NCI-H1105 (cell line): ENCODE data around the gene FBXO40.

Experiments used
- DNase-seq: peaks from one replicate; lab custom pipeline; 2025; lab: John Stamatoyannopoulos, UW

Gene FBXO40

DNA sequence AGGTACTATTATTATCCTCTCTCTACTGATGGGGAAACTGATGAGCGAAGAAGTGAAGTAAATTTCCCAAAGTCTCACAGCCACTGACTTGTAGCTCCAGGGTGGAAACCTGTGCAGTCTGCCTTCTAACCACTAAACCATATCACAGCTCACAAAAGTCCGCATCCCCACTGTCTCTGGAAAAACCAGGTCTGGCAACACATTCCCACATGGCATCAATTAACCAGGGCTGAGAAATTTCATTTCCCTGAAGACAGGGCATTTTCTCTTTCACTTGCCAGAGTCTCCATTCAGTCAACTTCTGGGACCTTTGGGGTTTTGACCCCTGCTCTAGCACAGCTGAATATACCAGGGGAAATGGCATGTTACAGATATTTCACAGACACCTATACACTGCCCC, 26.5 kb downstream of the FBXO40 start:
- no peak for DNase-seq

DNA sequence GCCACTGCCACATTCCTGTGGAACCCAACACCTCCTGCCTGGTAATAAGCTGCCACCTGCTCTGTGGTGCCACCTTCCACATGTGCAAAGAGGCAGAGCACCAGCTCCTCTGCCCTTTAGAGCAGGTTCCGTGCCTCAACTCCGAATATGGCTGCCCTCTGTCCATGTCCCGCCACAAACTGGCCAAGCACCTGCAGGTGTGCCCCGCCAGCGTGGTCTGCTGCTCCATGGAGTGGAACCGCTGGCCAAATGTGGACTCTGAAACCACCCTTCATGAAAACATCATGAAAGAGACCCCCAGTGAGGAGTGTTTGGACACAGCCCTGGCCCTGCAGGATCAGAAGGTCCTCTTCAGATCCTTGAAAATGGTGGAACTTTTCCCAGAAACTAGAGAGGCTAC, 28.3 kb downstream of the FBXO40 start:
- DNase-seq = no peak

DNA sequence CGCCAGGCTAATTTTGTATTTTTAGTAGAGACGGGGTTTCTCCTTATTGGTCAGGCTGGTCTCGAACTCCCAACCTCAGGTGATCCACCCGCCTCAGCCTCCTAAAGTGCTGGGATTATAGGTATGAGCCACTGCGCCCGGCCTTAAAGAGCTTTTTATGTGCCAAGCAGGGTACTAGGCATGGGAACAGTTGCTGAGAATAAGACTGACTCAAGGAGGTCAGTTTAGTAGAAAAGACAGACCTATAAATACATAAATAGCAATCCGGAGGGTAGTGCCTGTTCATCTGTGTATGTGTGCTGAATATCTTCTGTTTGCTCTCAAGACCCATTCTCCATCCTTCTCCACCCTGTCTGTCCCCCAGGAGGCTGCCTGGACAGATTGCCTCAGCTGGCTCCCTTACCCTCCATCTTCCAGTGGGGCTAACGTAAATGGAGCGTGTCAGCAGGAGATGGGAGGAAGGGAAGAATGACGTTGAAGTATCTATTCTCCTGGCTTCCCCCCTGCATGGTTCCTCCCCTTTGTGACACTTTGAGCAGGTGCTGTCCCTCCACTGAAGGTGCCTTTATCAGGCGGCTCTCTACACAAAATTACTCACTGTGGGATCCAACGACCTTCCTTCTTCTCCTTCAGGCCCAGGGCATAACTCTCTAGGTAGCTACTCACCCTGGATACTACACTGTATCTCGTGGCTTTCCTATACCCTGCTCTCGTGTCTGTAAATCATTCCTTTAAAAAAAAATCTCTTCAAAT, 31.1 kb downstream of the FBXO40 start:
- no peak for DNase-seq

DNA sequence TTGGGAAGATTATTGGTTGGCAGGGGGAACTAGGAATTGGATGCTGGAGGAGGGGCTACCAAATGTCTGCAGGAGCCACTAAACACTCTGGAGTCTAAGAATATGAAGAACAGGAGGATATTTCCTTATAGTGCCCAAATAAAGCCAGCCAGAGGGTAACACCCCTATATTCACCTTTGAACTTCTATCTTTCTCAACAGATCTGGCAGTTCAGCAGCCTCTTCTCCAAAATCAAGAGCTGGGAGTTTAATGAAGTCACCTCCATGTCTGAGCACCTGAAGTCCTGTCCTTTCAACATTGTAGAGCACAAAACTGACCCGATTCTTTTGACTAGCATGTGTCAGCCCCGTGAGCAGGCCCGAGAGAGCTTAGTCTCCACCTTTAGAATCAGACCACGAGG, 33.3 kb downstream of the FBXO40 start:
- DNase-seq = no peak

DNA sequence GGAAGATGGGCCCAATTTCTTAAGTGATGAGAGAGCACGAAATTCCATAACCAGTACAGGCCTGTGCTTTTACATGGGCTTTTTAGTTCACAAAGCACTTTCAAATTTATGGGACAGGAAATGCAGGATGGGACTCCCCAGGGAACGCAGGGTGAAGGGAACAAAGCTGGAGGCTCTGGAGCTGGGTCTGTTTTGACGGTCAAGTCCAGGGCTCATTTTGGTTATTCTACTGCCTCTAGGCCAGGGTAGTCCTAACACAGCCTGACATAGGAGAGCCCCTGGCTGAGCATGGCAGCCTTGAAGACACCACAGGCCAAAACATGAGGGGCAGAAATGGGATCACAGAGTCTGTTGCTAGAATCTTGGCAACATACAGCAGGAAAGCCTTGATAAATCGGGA, 34.0 kb downstream of the FBXO40 start:
- DNase-seq = no peak

DNA sequence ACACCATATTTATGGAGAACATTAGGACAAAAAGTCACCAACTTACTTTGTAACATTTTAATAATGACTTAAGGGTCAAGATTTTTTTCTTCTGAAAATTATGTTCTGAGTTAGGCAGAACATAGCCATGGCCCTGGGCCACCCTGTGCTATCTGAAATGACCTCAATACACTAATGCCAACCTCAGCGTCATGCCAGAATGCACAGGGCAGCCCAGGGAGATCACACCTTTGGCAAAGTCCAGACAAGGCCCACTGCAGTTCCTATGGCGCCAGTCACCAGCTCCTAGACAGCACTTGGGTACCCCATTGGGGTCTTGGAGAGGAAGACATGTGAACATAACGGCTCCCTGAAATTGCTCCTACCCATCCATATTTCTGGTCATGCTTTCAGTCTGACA, 34.4 kb downstream of the FBXO40 start:
- no peak for DNase-seq

DNA sequence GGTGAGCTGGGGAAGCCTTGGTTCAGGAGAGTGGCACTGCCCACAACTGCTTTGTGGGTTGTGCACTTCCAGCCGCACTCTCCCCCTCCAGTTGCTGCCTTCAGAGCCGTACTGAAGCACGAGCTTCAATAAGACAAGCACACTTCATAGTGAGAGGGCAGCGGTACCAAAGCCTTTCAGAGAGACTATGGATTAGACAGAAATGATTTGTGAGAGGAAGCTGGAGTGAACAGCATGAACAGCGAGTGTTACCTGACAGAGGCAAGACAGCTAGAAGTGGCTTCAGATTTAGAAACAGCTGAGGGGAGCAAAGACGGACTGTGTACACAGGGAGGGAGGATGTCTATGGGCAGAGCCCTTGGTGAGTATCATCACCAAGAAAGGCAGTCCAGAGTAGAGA, 36.4 kb downstream of the FBXO40 start:
- DNase-seq = no peak

DNA sequence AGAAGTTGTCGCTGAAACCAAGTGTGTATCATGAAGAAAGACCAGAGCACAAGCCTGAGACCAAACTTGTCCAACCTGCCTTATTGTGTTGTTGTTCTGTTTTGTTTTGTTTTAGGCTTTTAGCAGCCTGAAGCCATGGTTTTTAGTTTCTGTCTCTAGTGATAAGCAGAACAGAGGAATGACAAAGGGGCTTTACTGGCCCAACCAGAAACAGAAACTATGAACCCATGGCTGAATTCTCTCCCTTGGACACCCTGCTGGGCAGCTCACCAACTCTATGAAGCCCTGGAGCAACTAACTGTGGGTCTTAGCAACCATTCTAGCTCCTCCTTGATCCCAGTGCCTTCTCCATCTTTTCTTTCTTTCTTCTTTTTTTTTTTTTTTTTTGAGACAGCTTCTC, 37.2 kb downstream of the FBXO40 start:
- no peak for DNase-seq

DNA sequence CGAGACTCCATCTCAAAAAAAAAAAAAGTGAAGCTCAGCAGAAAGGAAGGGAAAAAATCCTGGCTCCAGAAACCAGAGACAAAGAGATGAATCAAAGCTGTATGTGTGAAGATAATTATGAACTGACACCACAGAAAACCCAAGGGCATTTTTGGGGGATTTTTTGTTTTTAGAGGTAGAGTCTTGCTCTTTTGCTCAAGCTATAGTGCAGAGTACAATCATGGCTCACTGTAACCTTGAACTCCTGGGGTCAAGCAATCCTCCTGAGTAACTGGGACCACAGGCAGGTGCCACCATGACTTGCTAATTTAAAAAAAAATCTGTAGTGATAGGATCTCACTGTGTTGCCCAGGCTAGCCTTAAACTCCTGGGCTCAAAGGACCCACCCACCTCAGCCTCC, 44.7 kb downstream of the FBXO40 start:
- no peak for DNase-seq

DNA sequence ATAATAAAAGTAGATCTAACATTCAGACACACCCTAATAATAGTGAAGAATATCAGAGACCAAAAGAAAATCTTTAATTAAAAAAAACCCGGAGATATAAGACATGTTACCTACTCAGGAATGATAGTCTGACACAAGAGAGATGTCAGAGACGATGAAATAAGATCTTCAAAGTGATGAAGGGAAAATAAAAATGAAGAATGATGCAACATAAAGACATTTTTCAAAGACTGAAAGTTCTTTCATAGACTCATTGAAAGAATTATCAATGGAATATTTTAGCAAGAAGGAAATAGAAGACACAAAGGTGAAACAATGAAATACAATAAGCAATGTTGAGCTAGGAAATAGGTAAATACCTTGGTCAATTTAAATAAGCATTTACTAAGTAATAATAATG, 47.9 kb downstream of the FBXO40 start:
- no peak for DNase-seq

DNA sequence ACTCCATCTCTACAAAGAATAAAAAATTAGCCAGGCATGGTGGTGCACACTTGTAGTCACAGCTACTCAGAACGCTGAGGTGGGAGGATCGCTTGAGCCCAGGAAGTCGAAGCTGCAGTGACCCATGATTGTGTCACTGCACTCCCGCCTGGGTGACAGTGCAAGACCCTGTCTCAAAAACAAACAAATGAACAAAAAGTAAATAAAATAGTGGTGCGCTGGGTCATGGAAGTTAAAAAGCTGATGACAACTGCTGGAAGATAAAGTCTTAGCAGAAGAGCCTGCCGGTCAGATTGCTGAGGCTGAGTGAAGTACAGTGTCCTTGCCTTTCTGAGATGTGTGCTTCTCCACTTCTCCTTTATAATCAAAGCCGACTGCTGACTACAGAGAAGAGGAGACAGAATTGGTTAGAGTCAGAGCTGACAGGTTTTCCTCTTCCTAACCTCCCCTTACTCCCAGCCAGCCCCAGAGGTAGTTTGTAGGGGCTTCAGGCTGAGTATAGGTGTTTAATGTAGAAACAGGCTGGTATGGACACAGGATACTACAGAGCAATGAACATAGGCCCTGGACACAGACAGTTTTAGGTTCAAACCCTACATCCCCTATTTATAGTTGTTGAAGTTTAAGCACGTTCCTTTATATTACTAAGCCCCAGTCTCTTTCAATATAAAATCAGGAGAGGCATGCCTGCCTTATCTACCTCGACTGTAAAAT, 49.6 kb downstream of the FBXO40 start:
- no peak for DNase-seq

DNA sequence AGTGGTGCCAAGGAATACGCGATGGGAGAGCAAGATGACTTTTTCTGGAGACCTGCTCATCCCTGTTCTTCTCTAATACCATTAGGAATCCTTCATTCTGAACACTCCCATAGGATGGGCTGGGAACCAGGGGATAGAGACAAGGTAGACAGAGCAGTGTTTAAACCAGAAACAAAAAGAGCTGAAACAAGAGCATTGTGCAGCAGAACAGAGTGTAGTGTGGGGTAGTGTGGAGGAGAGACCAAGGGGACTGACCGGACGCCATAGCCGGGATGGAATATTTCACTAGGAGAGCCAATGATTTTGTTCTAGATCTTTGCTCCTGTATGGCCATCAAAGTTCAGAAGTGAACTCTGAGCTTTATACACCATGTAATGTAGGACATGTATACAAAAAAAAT, 51.9 kb downstream of the FBXO40 start:
- no peak for DNase-seq

DNA sequence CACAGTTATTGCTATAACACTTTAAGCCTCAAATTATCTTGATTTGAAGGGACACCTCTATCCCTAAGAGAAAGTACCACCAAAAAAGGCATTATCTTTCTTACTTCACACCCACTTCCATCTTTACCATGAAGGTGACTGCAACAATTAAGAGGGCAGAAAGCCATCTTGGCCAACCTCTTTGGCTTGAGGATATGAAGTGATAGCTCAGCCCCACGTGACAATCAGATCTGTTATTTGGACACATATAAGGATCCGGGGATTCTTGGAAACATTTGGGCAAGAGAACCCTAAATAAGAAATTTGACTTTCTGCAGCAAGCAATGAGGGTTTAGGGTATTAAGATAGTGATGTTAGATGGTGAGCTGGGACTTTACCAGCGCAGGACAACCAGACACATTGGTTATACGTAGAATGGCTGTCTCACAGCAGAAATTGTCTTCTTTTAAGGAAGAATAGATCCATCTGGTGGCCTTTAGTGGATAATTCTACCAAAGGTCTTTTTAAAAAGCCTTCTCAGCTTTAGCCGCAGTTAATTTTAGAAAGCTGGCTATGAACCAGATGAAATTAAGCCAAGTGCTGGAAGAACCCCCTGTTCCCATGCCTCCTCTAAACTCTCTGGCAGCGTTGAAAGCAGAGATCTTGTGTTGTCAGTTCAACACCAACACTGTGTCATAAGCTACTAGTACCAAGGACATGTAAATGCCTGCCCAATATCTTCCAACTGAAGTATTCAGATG, 55.2 kb downstream of the FBXO40 start:
- DNase-seq = no peak

DNA sequence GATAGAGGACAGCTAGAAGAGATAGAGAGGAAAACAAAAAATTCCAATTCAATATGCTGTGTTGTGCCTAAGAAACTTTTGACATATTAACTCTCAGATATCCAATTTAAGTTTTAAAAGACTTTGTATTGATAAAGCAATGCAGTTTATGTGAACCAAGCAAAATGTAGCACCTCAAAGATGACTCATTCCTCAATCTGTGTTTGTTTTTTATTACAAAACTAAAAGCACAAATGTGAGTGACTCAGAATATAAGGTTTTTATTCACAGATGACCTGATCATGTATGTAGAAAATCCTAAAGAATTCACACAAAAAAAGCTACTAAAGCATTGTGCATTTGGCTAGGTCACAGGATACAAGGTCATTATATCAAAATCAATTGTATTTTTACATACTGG, 56.5 kb downstream of the FBXO40 start:
- no peak for DNase-seq

DNA sequence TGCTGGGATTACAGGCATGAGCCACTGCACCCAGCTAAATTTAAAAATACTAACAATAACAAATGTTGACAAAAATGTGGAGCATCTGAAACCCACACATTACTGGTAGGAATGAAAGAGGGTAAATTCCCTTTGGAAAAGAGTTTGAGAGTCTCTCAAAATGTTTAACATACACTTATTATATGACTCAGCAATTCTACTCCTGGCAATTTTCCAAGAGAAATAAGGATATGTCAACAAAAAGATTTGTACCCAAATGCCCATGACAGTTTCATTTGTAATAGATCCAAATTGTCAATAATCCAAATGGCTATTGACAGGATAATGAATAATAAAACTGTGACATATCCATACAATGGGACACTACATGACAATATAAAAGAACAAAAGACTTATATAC, 58.5 kb downstream of the FBXO40 start:
- peak; percentile 38 for DNase-seq

DNA sequence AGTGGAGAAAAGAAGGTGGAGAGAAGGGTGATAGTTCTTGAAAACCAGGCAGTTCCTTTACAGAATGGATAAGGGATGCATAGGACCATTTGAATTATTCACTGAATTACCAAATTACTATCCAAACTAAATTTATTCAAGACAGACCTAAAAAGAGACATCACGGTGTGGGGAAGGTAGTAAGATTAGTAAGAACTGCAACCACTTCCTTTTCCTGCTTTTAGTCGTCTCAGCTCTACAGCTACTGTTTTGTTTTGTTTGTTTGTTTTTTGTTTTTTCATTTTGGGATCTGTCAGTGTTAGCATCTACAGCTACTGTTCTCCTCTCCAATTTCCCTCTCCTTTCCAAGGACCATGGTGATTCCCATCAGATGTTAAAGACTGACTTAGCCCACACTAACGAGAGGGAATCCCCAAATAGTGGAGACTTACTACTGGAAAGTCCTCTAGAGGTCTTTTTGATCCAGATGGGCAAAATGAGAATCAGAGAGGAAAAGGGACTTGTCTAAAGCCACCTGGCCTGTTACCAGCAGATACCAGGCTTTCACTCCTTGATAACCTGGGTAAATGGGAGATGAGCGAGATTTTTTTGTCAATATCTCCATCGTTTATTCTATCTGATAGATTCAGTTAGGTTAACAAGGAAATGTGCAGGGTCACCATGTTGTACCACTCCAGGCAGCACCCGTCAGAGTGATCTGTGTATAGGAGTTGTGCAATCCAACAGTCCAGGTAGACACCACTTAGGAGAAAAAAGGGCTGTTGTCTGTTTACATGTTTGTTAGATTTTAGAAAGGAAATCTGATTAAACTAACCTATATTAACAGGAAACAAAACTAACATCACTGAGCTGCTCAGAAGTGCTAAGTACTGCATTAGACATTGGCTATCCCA, 61.6 kb downstream of the FBXO40 start:
- DNase-seq = no peak

DNA sequence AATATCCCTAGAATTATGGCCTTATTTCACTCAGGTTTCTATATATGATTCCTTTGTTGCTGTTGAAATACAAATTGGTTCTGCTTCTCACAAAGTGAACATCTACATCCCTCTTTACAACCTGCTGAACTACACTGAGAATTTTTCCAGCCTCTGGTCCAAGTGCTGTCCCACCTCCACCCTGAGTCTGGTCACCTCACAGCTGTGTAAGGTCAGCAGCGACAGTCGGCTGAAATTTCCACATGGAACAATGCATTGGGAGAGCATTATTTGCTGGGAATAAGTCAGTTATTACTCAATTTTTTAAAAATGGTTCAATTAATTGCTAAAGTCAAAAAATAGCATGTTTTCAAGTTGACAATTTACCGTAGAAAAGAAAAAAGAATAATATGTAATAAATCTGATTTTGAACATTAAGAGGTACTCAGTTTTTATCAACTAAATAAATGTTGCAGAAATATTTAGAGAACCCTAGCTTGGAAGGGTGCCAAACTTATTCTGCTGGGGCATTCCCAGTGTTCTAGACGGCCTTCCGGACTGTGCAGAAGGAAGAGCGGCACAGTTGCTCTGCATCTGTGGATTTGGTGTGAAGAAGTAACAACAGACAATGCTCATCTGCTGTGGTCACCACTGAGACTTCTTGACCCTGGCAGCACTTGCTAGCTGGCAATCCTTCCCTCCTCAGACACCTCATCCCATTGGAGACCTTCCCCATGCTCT, 65.7 kb downstream of the FBXO40 start:
- no peak for DNase-seq

DNA sequence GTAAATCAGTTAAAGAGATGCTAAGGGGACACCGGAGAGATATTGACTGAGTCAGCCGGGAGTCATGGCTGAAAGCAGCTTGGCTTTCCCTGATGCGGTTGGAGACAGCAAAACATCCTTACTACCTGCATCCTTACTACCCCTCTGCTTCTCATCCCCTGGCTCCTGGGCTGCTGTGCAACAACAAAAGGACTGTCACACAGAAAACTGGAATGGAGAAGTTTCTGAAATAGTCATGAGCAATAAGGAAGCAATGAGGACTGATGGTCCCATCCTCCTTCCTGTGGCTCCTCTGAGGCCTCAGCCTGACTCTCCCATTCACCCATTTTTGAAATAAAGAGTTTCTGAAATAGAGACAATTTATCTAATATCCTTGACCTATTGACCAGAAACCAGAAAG, 66.4 kb downstream of the FBXO40 start:
- no peak for DNase-seq

DNA sequence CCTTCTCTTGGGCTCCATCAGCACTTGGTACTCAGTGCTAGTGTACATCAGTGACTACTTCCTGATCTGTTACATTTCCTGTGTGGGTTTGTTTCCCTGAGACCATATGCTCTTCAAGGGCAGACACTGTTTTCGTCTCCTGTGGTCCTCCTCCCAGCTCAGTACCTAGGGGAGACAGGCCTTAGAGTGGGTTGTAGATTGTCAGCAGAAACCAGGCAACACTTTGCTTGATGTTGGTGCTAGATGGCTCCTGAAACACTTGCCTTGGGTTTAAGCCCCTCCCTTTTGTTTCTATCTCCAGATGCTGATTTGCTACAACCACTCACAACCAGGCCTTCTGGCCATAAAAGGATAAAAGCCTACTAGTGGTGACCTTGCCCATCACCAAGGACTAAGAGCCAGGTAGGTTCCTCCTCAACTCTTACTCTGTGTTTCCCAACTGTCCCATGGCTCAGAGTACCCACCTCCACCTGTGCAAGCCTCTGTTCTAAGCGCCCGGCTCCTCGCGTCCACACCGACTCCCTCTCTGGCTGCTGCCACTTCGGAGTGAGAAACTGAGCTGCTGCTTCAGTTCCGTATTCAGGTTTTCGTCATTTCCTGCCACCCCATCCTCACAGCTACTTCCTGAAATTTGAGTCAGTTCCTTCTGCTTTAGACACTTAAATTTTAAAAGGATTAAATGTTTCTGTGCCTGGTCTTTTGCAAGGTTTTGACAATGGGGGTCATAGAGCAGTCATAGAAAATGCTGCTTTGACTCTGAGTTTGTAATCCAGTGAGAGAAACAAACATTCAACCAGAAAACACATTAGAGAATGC, 67.4 kb downstream of the FBXO40 start, which contains the start of gene HCLS1:
HCLS1 (minus strand) TSS at position 548 of the 816 bp plus-strand sequence. CDS start 2,556 bp downstream, outside the sequence.
- no peak for DNase-seq

DNA sequence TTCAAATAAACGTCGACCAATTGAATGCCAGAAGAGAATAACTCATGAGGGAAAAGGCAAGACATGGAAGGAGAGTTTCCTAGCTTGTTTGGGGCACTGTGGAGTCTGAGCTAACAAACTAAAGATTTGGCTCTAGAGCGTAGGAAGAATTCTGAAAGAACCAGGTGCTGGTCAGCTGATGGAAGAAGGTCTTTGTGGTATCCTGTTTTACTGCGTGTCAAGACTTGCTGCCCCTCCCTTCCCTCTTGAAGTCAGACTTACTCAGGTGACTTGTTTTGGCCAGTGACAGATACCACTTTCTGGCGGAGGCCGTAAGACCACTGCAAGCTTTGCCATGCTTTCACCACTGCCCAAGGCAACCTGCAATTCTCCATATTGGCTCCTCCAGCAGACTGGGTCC, 68.2 kb downstream of the FBXO40 start:
- no peak for DNase-seq
